NB4 (cell line): ENCODE results near the gene LIN7C.

ENCODE experiments used
- CTCF ChIP-seq: IDR thresholded peaks from one replicate; pipeline ENCODE4 v1.5.1; 2012; ENCODE audit warnings: low read depth, low read length
- MAX ChIP-seq: IDR thresholded peaks from 2 replicates; pipeline ENCODE4 v1.6.1; 2011; ENCODE audit warnings: low read depth, low read length
- MYC ChIP-seq: IDR thresholded peaks from 2 replicates; pipeline ENCODE4 v1.6.1; 2011; ENCODE audit warnings: low read depth, low read length
- POLR2A ChIP-seq: IDR thresholded peaks from 2 replicates; pipeline ENCODE4 v1.6.1; 2011; ENCODE audit warnings: mild to moderate bottlenecking; ENCODE audit not compliant: insufficient read length; ENCODE audit errors: extremely low read depth

DNA sequence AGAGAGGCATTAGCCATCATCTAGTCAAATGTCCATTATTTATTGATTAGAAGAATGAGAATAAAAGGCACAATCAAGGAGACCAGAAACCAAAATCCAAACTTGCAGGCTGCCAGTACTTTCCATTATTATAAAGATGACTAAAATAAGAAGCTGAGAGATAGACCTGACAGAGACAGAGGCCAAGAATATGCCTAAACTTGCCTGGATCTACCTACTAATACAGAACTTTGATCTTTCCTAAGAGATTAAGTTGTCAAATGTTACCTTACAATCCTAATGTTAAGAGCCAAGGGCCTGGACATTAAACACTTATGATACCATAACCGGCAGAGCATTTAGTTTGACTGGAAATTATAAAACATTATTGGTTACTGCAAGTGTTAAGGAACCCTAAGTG lies 40.2 kb downstream of the LIN7C start:
- no peak for TF ChIP-seq POLR2A
- TF ChIP-seq CTCF, result no peak
- TF ChIP-seq MAX, result no peak
- no peak for TF ChIP-seq MYC
